ENCODE measurements around the gene PTPRN2.

DNA sequence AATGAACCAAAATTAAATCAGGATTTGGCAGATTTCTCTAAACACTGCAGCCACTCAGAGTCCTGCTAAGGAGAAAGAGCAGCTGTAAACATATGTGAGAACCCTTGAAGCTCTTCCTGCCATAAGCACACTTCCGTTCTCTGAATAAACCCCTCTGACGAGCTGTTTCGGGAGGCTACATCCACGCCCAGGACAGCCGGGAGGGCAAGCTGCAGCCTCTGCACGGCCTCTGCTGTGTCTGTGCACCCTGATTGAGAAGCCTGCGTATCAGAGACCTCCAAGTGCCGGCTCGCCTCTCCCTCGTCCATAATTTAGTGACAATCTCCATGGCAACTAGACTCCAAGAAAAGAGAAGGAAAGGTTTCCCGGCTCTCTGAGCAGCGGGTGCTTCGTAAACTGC lies 114.4 kb downstream of the PTPRN2 start:
- TF ChIP-seq, protein P1, sequence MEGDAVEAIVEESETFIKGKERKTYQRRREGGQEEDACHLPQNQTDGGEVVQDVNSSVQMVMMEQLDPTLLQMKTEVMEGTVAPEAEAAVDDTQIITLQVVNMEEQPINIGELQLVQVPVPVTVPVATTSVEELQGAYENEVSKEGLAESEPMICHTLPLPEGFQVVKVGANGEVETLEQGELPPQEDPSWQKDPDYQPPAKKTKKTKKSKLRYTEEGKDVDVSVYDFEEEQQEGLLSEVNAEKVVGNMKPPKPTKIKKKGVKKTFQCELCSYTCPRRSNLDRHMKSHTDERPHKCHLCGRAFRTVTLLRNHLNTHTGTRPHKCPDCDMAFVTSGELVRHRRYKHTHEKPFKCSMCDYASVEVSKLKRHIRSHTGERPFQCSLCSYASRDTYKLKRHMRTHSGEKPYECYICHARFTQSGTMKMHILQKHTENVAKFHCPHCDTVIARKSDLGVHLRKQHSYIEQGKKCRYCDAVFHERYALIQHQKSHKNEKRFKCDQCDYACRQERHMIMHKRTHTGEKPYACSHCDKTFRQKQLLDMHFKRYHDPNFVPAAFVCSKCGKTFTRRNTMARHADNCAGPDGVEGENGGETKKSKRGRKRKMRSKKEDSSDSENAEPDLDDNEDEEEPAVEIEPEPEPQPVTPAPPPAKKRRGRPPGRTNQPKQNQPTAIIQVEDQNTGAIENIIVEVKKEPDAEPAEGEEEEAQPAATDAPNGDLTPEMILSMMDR (IDR thresholded peaks at IDR 0.05): no peak
- TF ChIP-seq POLR2A (IDR thresholded peaks at IDR 0.05): no peak
